Measurements from ENCODE around the gene TMPRSS13. TPM values are rescaled to one million over a fixed set of nuclear protein-coding genes. Genes with fewer than 3 reads are reported as not detected.

Gene TMPRSS13
- total and polyA plus RNA-seq, 2 experiments from 2014 or later = 1.3 to 1.9 TPM

GRCh38 chr11:117923275-117923674, 5.9 kb downstream of the TMPRSS13 start:
- 84% methylated on average over 4 of the region's 4 CpGs for WGBS (ENCODE audit: low lambda C conversion rate, missing lambda C conversion rate)
- H3K9me2 ChIP-seq (replicated peaks; ENCODE audit: insufficient read depth) = no peaks in the 10 kb centered on the region

GRCh38 chr11:117921893-117922292, 7.3 kb downstream of the TMPRSS13 start:
- no peaks in the 10 kb centered on the region for H3K27me3 ChIP-seq
- WGBS (ENCODE audit: low lambda C conversion rate, missing lambda C conversion rate) = 98% methylated on average over 5 of the region's 5 CpGs

More at GRCh38 chr11:117923275-117923674, 5.9 kb downstream of the TMPRSS13 start:
- Histone ChIP-seq H3K4me2 (no peak overlapping the region), H3K27me3 (no peaks in the 10 kb centered on the region), H3K4me3 (no peak overlapping the region), H3K79me2 (no peaks in the 10 kb centered on the region), H3K9me3 (ENCODE audit: low read depth) (no peaks in the 10 kb centered on the region), H3K4me1 (ENCODE audit: insufficient read depth) (no peaks in the 10 kb centered on the region), H3K27ac (no peak overlapping the region), H3K36me3 (replicated peaks; ENCODE audit: insufficient read depth, low read depth) (no peaks in the 10 kb centered on the region), H4K20me1 (ENCODE audit: insufficient read depth, poor library complexity, severe bottlenecking) (no peaks in the 10 kb centered on the region), H2AFZ (no peak overlapping the region)
- no peak for DNase-seq (ENCODE audit: low spot score)
- TF ChIP-seq EZH2 (IDR thresholded peaks at IDR 0.05; ENCODE audit: borderline replicate concordance) (no peak), CTCF (IDR thresholded peaks at IDR 0.05; ENCODE audit: poor library complexity) (no peak), EZH2phosphoT487 (IDR thresholded peaks at IDR 0.05; ENCODE audit: low read depth, severe bottlenecking, unreplicated experiment) (no peak)

GRCh38 chr11:117921456-117921855, 7.7 kb downstream of the TMPRSS13 start:
- Histone ChIP-seq H4K20me1 (ENCODE audit: insufficient read depth, poor library complexity, severe bottlenecking) (no peaks in the 10 kb centered on the region), H3K27me3 (no peaks in the 10 kb centered on the region), H3K4me3 (no peak overlapping the region), H3K79me2 (no peaks in the 10 kb centered on the region), H3K9me3 (ENCODE audit: low read depth) (no peaks in the 10 kb centered on the region), H3K36me3 (replicated peaks; ENCODE audit: insufficient read depth, low read depth) (no peaks in the 10 kb centered on the region), H3K4me2 (no peak overlapping the region), H2AFZ (no peak overlapping the region), H3K9me2 (replicated peaks; ENCODE audit: insufficient read depth) (no peaks in the 10 kb centered on the region), H3K4me1 (ENCODE audit: insufficient read depth) (no peaks in the 10 kb centered on the region), H3K27ac (no peak overlapping the region)
- no peak for DNase-seq (ENCODE audit: low spot score)
- TF ChIP-seq CTCF (IDR thresholded peaks at IDR 0.05; ENCODE audit: poor library complexity) = no peak
- TF ChIP-seq EZH2phosphoT487 (IDR thresholded peaks at IDR 0.05; ENCODE audit: low read depth, severe bottlenecking, unreplicated experiment) = no peak
- TF ChIP-seq EZH2 (IDR thresholded peaks at IDR 0.05; ENCODE audit: borderline replicate concordance) = no peak
- 94% methylated on average over 2 of the region's 2 CpGs for WGBS (ENCODE audit: low lambda C conversion rate, missing lambda C conversion rate)

More at GRCh38 chr11:117921893-117922292, 7.3 kb downstream of the TMPRSS13 start:
- no peak for DNase-seq (ENCODE audit: low spot score)
- H3K4me2 ChIP-seq = no peak overlapping the region
- H3K4me1 ChIP-seq (ENCODE audit: insufficient read depth) = no peaks in the 10 kb centered on the region
- H2AFZ ChIP-seq = no peak overlapping the region
- no peak overlapping the region for H3K4me3 ChIP-seq
- no peaks in the 10 kb centered on the region for H4K20me1 ChIP-seq (ENCODE audit: insufficient read depth, poor library complexity, severe bottlenecking)
- TF ChIP-seq EZH2 (IDR thresholded peaks at IDR 0.05; ENCODE audit: borderline replicate concordance) (no peak), EZH2phosphoT487 (IDR thresholded peaks at IDR 0.05; ENCODE audit: low read depth, severe bottlenecking, unreplicated experiment) (no peak), CTCF (IDR thresholded peaks at IDR 0.05; ENCODE audit: poor library complexity) (no peak)
- no peaks in the 10 kb centered on the region for H3K9me3 ChIP-seq (ENCODE audit: low read depth)
- no peaks in the 10 kb centered on the region for H3K79me2 ChIP-seq
- H3K9me2 ChIP-seq (replicated peaks; ENCODE audit: insufficient read depth) = no peaks in the 10 kb centered on the region
- no peaks in the 10 kb centered on the region for H3K36me3 ChIP-seq (replicated peaks; ENCODE audit: insufficient read depth, low read depth)
- H3K27ac ChIP-seq = no peak overlapping the region

All from hepatocyte (in vitro differentiated cells).